ENCODE data around the gene GTSF1L.

The GTSF1L gene

GRCh38 chr20:43721429-43722152 is 5.2 kb downstream of the GTSF1L start:
- TF ChIP-seq EZH2 (optimal IDR thresholded peaks at IDR 0.05; ENCODE audit: low read depth, low read length) (no peak), CTCF (IDR thresholded peaks at IDR 0.05; ENCODE audit: low read length) (no peak), EZH2phosphoT487 (IDR thresholded peaks at IDR 0.05; ENCODE audit: low read length) (no peak)
- Histone ChIP-seq H4K20me1 (ENCODE audit: insufficient read depth, low read length) (no peaks in the 10 kb centered on the region), H3K9me3 (replicated peaks; ENCODE audit: insufficient read depth, low read length) (no peaks in the 10 kb centered on the region), H3K9ac (ENCODE audit: low read length) (no peak overlapping the region), H3K4me3 (ENCODE audit: low read length) (no peak overlapping the region), H2AFZ (ENCODE audit: low read length) (no peak overlapping the region), H3K4me1 (ENCODE audit: low read length) (no peaks in the 10 kb centered on the region), H3K27ac (ENCODE audit: low read length) (no peak overlapping the region), H3K9me2 (replicated peaks; ENCODE audit: insufficient read depth, low read length) (no peaks in the 10 kb centered on the region), H3K4me2 (ENCODE audit: low read depth, low read length) (no peak overlapping the region), H3K36me3 (replicated peaks; ENCODE audit: insufficient read depth, low read length) (no peaks in the 10 kb centered on the region), H3F3A (ENCODE audit: insufficient read depth, low read length) (no peaks in the 10 kb centered on the region; the same call in 1 of the 2 replicates), H3K27me3 (replicated peaks; ENCODE audit: insufficient read depth, low read length) (no peaks in the 10 kb centered on the region), H3K79me2 (ENCODE audit: low read length) (no peaks in the 10 kb centered on the region)
- DNase-seq, result no peak

- no peaks in the 10 kb centered on the region for H3K79me2 ChIP-seq (ENCODE audit: low read length)
- H3K4me1 ChIP-seq (ENCODE audit: low read length), result no peaks in the 10 kb centered on the region
- H4K20me1 ChIP-seq (ENCODE audit: insufficient read depth, low read length), result no peaks in the 10 kb centered on the region
- no peak for DNase-seq
- no peak overlapping the region for H3K4me3 ChIP-seq (ENCODE audit: low read length)
- no peaks in the 10 kb centered on the region for H3K9me3 ChIP-seq (replicated peaks; ENCODE audit: insufficient read depth, low read length)
- no peaks in the 10 kb centered on the region; the same call in 1 of the 2 replicates for H3F3A ChIP-seq (ENCODE audit: insufficient read depth, low read length)
- TF ChIP-seq EZH2 (optimal IDR thresholded peaks at IDR 0.05; ENCODE audit: low read depth, low read length) (no peak), EZH2phosphoT487 (IDR thresholded peaks at IDR 0.05; ENCODE audit: low read length) (no peak), CTCF (IDR thresholded peaks at IDR 0.05; ENCODE audit: low read length) (no peak)
- H3K9ac ChIP-seq (ENCODE audit: low read length), result no peak overlapping the region
- no peaks in the 10 kb centered on the region for H3K9me2 ChIP-seq (replicated peaks; ENCODE audit: insufficient read depth, low read length)
- no peaks in the 10 kb centered on the region for H3K27me3 ChIP-seq (replicated peaks; ENCODE audit: insufficient read depth, low read length)
- no peaks in the 10 kb centered on the region for H3K36me3 ChIP-seq (replicated peaks; ENCODE audit: insufficient read depth, low read length)
- H3K27ac ChIP-seq (ENCODE audit: low read length), result no peak overlapping the region
- no peak overlapping the region for H2AFZ ChIP-seq (ENCODE audit: low read length)
- no peak overlapping the region for H3K4me2 ChIP-seq (ENCODE audit: low read depth, low read length)
Measured at GRCh38 chr20:43721097-43721428, 5.7 kb downstream of the GTSF1L start.

- H3K4me1 ChIP-seq (ENCODE audit: low read length), result no peaks in the 10 kb centered on the region
- H4K20me1 ChIP-seq (ENCODE audit: insufficient read depth, low read length), result no peaks in the 10 kb centered on the region
- H3K9me2 ChIP-seq (replicated peaks; ENCODE audit: insufficient read depth, low read length), result no peaks in the 10 kb centered on the region
- H2AFZ ChIP-seq (ENCODE audit: low read length), result no peak overlapping the region
- H3K79me2 ChIP-seq (ENCODE audit: low read length), result no peaks in the 10 kb centered on the region
- H3K4me3 ChIP-seq (ENCODE audit: low read length), result no peak overlapping the region
- DNase-seq, result no peak
- H3K27ac ChIP-seq (ENCODE audit: low read length), result no peak overlapping the region
- H3K9ac ChIP-seq (ENCODE audit: low read length), result no peak overlapping the region
- no peaks in the 10 kb centered on the region for H3K27me3 ChIP-seq (replicated peaks; ENCODE audit: insufficient read depth, low read length)
- no peaks in the 10 kb centered on the region for H3K36me3 ChIP-seq (replicated peaks; ENCODE audit: insufficient read depth, low read length)
- H3F3A ChIP-seq (ENCODE audit: insufficient read depth, low read length), result no peaks in the 10 kb centered on the region; the same call in 1 of the 2 replicates
- H3K9me3 ChIP-seq (replicated peaks; ENCODE audit: insufficient read depth, low read length), result no peaks in the 10 kb centered on the region
- H3K4me2 ChIP-seq (ENCODE audit: low read depth, low read length), result no peak overlapping the region
- TF ChIP-seq EZH2 (optimal IDR thresholded peaks at IDR 0.05; ENCODE audit: low read depth, low read length) (no peak), EZH2phosphoT487 (IDR thresholded peaks at IDR 0.05; ENCODE audit: low read length) (no peak), CTCF (IDR thresholded peaks at IDR 0.05; ENCODE audit: low read length) (no peak)
Measured at GRCh38 chr20:43720007-43720406, 6.8 kb downstream of the GTSF1L start.

Data from MM.1S (cell line).